Transverse colon (tissue), 4 donors: ENCODE results near the gene PLTP. TPM values are rescaled to one million over a fixed set of nuclear protein-coding genes. Genes with fewer than 3 reads are reported as not detected.

Experiments used
- DNase-seq: peaks from one replicate; pipeline ENCODE4 v3.0.0-alpha.2; 2019
- H3K27ac ChIP-seq, 4 donors: fragments of 200-600 bp; sonication (generic); 2 replicates each; pipeline ENCODE4 v1.5.1; 2016 to 2018; ENCODE audit warnings: inconsistent platforms in 4 of 4
- H3K27me3 ChIP-seq: fragments of 200-600 bp; sonication (generic); 2 replicates; pipeline ENCODE4 v1.5.1; 2017; ENCODE audit warnings: inconsistent platforms
- H3K36me3 ChIP-seq, 4 donors: fragments of 200-600 bp; sonication (generic); 2 replicates each; pipeline ENCODE4 v1.5.1; 2017 to 2019; ENCODE audit warnings: inconsistent platforms in 4 of 4
- H3K4me1 ChIP-seq, 4 donors: fragments of 200-600 bp; sonication (generic); 2 replicates each; pipeline ENCODE4 v1.5.1; 2017 to 2020; ENCODE audit warnings: inconsistent platforms in 4 of 4
- H3K4me3 ChIP-seq, 4 donors: fragments of 200-600 bp; sonication (generic); 1 replicate in 1 of 4; 2 replicates in 3 of 4; pipeline versions ENCODE4 v1.5.1 to v1.6.1; 2017 to 2019; ENCODE audit warnings: inconsistent platforms in 4 of 4
- H3K9me3 ChIP-seq, 2 donors: fragments of 200-600 bp; sonication (generic); 2 replicates each; pipeline ENCODE4 v1.5.1; 2017 to 2019; ENCODE audit warnings: inconsistent platforms in 2 of 2
- EP300 ChIP-seq: sonication (generic); formaldehyde crosslinking; IDR thresholded peaks from one replicate; pipeline ENCODE4 v1.6.1; 2017; ENCODE audit warnings: antibody characterized with exemption, low read depth
- POLR2A ChIP-seq: fragments of 450-650 bp; IDR thresholded peaks from one replicate; pipeline ENCODE4 v1.6.1; 2016; ENCODE audit warnings: antibody characterized with exemption, mild to moderate bottlenecking, moderate library complexity
- POLR2AphosphoS5 ChIP-seq, 3 donors: sonication (generic); formaldehyde crosslinking; IDR thresholded peaks; one replicate each; pipeline ENCODE4 v1.6.1; 2016; ENCODE audit warnings: antibody characterized with exemption in 3 of 3
- WGBS, 2 donors: methylation state at CpG; one replicate each; pipeline ENCODE4 v1.1.5; 2018; ENCODE audit warnings: low coverage in 1 of 2; 5-methylcytosine and 5-hydroxymethylcytosine counted together
- in situ Hi-C, 4 donors: fragments of 200-750 bp; cut with MboI; loops; one replicate each; pipeline versions ENCODE4 v1.15.0 to v1.15.1; 2017; ENCODE audit warnings: low sequenced_read_pairs in 3 of 4, low pct_ligation_motif_present in 1 of 4, low pct_unique_long_range_greater_than_20kb in 1 of 4
- intact Hi-C: fragments of 100-400 bp; cut with DNase I; formaldehyde crosslinking; loops from one replicate; pipeline ENCODE4 v1.15.1; 2023; ENCODE audit warnings: low total_unique reads
- total RNA-seq, 4 donors: library from RNA; depleted of rRNA; stranded (reverse); fragments of >200 nt; gene quantifications; one replicate each; pipeline ENCODE4 v1.1.0, GENCODE V29; 2016
- TF ChIP-seq, protein P1 (sequence below), 5 experiments: fragments of 200-600 bp in 3 of 5; fragments of 450-650 bp in 2 of 5; sonication (generic) in 3 of 5; IDR thresholded peaks; 1 replicate in 2 of 5; 2 replicates in 3 of 5; pipeline ENCODE4 v1.5.1; 2016 to 2017; ENCODE audit warnings: antibody characterized with exemption in 5 of 5, inconsistent platforms in 3 of 5, mild to moderate bottlenecking in 2 of 5, moderate library complexity in 1 of 5

Gene PLTP, protein sequence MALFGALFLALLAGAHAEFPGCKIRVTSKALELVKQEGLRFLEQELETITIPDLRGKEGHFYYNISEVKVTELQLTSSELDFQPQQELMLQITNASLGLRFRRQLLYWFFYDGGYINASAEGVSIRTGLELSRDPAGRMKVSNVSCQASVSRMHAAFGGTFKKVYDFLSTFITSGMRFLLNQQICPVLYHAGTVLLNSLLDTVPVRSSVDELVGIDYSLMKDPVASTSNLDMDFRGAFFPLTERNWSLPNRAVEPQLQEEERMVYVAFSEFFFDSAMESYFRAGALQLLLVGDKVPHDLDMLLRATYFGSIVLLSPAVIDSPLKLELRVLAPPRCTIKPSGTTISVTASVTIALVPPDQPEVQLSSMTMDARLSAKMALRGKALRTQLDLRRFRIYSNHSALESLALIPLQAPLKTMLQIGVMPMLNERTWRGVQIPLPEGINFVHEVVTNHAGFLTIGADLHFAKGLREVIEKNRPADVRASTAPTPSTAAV
- total RNA-seq, result 10 to 100 TPM; 17.7 to 79.9 (median 59.9) TPM

DNA sequence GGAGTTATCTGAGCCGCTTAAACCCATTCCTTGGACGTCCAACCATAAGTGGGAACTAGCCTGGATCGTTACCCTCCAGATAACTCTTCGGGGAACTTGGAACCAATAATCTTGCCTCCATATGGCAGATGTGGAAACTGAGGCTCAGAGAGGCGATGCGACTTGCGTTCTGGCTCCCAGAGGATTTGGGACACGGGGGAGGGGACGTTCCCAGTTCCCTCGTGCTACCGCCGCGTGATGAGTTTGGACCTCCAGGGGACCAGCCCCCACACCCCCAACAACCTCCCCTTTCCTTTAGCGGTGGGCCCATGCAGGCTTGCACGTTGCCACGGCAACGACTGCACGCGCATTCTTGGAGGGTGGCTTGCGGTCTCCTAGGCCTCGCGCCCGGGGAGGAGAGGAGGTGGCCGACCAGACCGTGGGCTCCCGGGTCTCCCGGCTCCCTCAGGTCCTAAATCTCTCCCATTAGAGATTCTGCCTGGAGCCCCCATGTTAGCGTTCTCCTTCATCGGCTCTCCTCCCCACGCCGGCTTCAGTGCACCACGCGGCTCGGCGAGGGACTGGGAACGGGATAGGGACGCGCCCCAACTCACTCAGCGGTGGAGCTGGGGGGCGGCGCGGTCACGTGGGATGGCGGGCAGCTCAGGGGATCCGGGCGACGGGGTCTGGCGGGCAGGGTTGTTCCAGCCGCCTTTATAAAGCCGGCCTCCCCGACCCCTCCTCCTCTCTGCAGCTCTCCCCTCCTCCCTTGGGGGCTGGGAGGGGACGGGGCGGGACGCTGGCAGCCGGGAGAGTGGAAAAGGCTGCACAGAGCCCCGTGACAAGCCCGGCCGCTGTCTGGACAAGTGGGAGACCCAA lies at the start of gene PLTP:
Gene PLTP (minus strand): TSS at position 670 of the 858 bp plus-strand sequence. CDS start 703 bp downstream, outside the sequence.
- Histone ChIP-seq H3K4me1 (peaks cover 8 to 44% (median 16%) of the 10 kb centered on the region in 4 donors), H3K9me3 (no peaks in the 10 kb centered on the region), H3K27ac (peak within 1 kb of the TSS; percentile 82 to 95 (median 89)), H3K27me3 (no peaks in the 10 kb centered on the region), H3K4me3 (peak within 1 kb of the TSS; percentile 30 to 61 (median 44)), H3K36me3 (no peaks in the 10 kb centered on the region)
- 0 to 3% methylated on average over 10 to 41 of the region's 58 CpGs for WGBS, 2 donors
- peak; percentile 60 for DNase-seq
- intact Hi-C loops, result no loop called here
- in situ Hi-C loops, result no loop called here
- peak; percentile 62 to 72 (median 64) for TF ChIP-seq POLR2AphosphoS5 (IDR thresholded peaks at IDR 0.05)
- no peak for TF ChIP-seq EP300
- peak; percentile 63 for TF ChIP-seq POLR2A
- TF ChIP-seq, protein P1, sequence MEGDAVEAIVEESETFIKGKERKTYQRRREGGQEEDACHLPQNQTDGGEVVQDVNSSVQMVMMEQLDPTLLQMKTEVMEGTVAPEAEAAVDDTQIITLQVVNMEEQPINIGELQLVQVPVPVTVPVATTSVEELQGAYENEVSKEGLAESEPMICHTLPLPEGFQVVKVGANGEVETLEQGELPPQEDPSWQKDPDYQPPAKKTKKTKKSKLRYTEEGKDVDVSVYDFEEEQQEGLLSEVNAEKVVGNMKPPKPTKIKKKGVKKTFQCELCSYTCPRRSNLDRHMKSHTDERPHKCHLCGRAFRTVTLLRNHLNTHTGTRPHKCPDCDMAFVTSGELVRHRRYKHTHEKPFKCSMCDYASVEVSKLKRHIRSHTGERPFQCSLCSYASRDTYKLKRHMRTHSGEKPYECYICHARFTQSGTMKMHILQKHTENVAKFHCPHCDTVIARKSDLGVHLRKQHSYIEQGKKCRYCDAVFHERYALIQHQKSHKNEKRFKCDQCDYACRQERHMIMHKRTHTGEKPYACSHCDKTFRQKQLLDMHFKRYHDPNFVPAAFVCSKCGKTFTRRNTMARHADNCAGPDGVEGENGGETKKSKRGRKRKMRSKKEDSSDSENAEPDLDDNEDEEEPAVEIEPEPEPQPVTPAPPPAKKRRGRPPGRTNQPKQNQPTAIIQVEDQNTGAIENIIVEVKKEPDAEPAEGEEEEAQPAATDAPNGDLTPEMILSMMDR (IDR thresholded peaks at IDR 0.05), result no peak

DNA sequence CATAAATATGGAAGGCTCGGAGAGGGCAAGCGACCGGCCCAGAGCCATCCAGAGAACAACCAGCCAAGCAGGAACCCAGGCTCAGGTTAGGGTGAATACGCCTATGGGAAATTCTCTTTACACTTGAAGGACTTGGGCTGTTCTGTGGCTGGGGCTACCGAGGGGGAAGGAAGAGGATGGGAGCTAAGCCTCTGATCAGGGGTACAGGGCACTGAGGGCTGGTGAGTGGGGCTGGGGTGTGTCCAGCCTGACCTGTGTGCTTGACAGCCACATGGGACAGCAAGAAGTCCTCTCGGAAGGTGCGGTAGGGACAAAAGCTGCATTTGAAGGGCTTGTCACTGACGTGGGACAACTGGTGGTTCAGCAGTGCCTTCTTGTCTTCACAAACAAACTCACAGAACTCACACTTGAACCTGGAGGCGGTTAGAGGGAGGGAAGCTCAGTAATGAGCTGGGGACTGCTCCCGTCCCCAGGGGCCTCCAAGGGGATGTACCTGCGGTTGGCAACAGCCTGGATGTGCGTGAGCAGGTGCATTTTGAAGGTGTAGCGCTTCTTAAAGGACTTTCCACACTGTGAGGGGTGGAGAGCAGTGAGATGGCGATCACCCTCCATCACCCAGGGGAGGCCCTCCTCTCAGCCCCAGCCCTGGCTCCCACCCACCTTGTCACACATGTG lies 48.1 kb upstream of the PLTP start:
- in situ Hi-C loops (loop anchor here in 2 of 4 donors (10.0 to 25.0 kb wide), 2 partner anchors 148 to 165 kb away; partner anchors contain the start of genes DNTTIP1 (in 1 of the 2), UBE2C (in 1 of the 2) and WFDC3 (in 1 of the 2)), intact Hi-C loops (loop anchor here (10.0 kb wide), 1 partner anchor 155 kb away; no protein-coding TSS in a partner anchor)
- Histone ChIP-seq H3K9me3 (no peaks in the 10 kb centered on the region), H3K4me1 (no peaks in the 10 kb centered on the region), H3K4me3 (no peak overlapping the region), H3K27me3 (no peaks in the 10 kb centered on the region), H3K36me3 (peaks cover 0 to 64% (median 21%) of the 10 kb centered on the region in 4 donors), H3K27ac (no peak overlapping the region)
- TF ChIP-seq POLR2AphosphoS5 (IDR thresholded peaks at IDR 0.05) (no peak), EP300 (no peak), POLR2A (no peak)
- TF ChIP-seq, protein P1 (IDR thresholded peaks at IDR 0.05), result no peak
- WGBS, 2 donors, result 96 to 100% methylated on average over 3 to 14 of the region's 14 CpGs
- DNase-seq, result no peak

DNA sequence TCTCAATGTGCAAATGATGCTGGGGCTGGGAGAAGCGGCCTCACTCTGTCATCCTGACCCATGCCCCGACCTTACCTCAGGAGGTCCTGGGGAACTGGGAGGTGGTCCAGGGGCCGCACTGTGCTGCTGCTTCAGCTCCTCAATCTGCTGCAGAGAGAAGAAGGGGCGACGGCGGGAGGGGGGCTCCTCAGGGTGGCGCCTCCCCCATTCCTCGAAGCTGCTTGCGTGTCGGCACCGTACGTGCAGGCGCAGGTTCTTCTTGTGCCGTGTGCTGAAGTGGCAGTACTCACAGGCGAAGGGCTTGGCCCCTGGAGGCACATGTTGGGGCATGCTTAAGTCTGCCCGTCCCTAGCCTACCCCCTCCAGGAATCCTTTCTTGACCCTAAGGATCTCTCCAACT lies 47.2 kb upstream of the PLTP start:
- no peak overlapping the region for H3K4me3 ChIP-seq
- no peaks in the 10 kb centered on the region for H3K4me1 ChIP-seq
- WGBS, 2 donors, result 93% methylated on average over 14 of the region's 16 CpGs; no CpG with 5 or more reads in 1 of the 2 donors
- intact Hi-C loops (loop anchor here (10.0 kb wide), 1 partner anchor 154 kb away; no protein-coding TSS in a partner anchor), in situ Hi-C loops (loop anchor here in 1 of 4 donors (25.0 kb wide), 1 partner anchor 147 kb away; the partner anchor contains the start of gene UBE2C)
- no peaks in the 10 kb centered on the region for H3K27me3 ChIP-seq
- H3K27ac ChIP-seq, result no peak overlapping the region
- TF ChIP-seq, protein P1 (IDR thresholded peaks at IDR 0.05), result no peak
- TF ChIP-seq EP300 (no peak), POLR2A (no peak), POLR2AphosphoS5 (IDR thresholded peaks at IDR 0.05) (no peak)
- no peaks in the 10 kb centered on the region for H3K9me3 ChIP-seq
- peaks cover 0 to 60% (median 21%) of the 10 kb centered on the region in 4 donors for H3K36me3 ChIP-seq
- no peak for DNase-seq
